Neural progenitor cell (in vitro differentiated cells): ENCODE results near the gene PRKCE. TPM values are rescaled to one million over a fixed set of nuclear protein-coding genes. Genes with fewer than 3 reads are reported as not detected.

ENCODE experiments used
- DNase-seq: peaks from one replicate; pipeline ENCODE4 v3.0.0-alpha.2; 2016; ENCODE audit warnings: low spot score
- H2AFZ ChIP-seq: fragments of 200-600 bp; sonication (generic); replicated peaks from 2 replicates; pipeline ENCODE4 v1.6.1; 2016; ENCODE audit warnings: antibody characterized with exemption
- H3F3A ChIP-seq: fragments of 200-600 bp; sonication (generic); 2 replicates; pipeline ENCODE4 v1.6.1; 2016; ENCODE audit warnings: antibody characterized with exemption, low read depth
- H3K27ac ChIP-seq: fragments of 200-600 bp; sonication (generic); 2 replicates; pipeline ENCODE4 v1.5.1; 2016; ENCODE audit warnings: mild to moderate bottlenecking
- H3K27me3 ChIP-seq: fragments of 200-600 bp; sonication (generic); 2 replicates; pipeline ENCODE4 v1.6.1; 2016; ENCODE audit warnings: mild to moderate bottlenecking, moderate library complexity
- H3K36me3 ChIP-seq: fragments of 200-600 bp; sonication (generic); 2 replicates; pipeline ENCODE4 v1.5.1; 2016
- H3K4me1 ChIP-seq: fragments of 200-600 bp; sonication (generic); 2 replicates; pipeline ENCODE4 v1.6.1; 2016; ENCODE audit warnings: mixed run types
- H3K4me2 ChIP-seq: fragments of 200-600 bp; sonication (generic); 2 replicates; pipeline ENCODE4 v1.6.1; 2016
- H3K4me3 ChIP-seq: fragments of 200-600 bp; sonication (generic); 2 replicates; pipeline ENCODE4 v1.5.1; 2016
- H3K79me2 ChIP-seq: fragments of 200-600 bp; sonication (generic); 2 replicates; pipeline ENCODE4 v1.6.1; 2016; ENCODE audit warnings: low read depth
- H3K9ac ChIP-seq: fragments of 200-600 bp; sonication (generic); 2 replicates; pipeline ENCODE4 v1.6.1; 2016
- H3K9me3 ChIP-seq: fragments of 200-600 bp; sonication (generic); 2 replicates; pipeline ENCODE4 v1.5.1; 2016; ENCODE audit warnings: low read depth
- H4K20me1 ChIP-seq: fragments of 200-600 bp; sonication (generic); 2 replicates; pipeline ENCODE4 v1.6.1; 2016; ENCODE audit warnings: low read depth
- H3K27ac Mint-ChIP-seq: 3 replicates; pipeline ENCODE4 v1.8.0; 2021; ENCODE audit warnings: mixed read lengths
- H3K27me3 Mint-ChIP-seq: 2 replicates; pipeline ENCODE4 v1.8.0; 2022; ENCODE audit warnings: low read depth, mild to moderate bottlenecking, inconsistent platforms, moderate library complexity, mixed read lengths; ENCODE audit not compliant: insufficient read depth
- H3K36me3 Mint-ChIP-seq: 3 replicates; pipeline ENCODE4 v1.8.0; 2021; ENCODE audit warnings: mixed read lengths
- H3K4me1 Mint-ChIP-seq: 3 replicates; pipeline ENCODE4 v1.8.0; 2021; ENCODE audit warnings: mixed read lengths
- H3K4me3 Mint-ChIP-seq: 3 replicates; pipeline ENCODE4 v1.8.0; 2021; ENCODE audit warnings: mild to moderate bottlenecking, moderate library complexity, mixed read lengths
- H3K9me3 Mint-ChIP-seq: 3 replicates; pipeline ENCODE4 v1.8.0; 2020; ENCODE audit warnings: mixed read lengths
- CTCF ChIP-seq: fragments of 200-600 bp; sonication (generic); IDR thresholded peaks from 2 replicates; pipeline ENCODE4 v1.5.1; 2017; ENCODE audit warnings: antibody characterized with exemption, mild to moderate bottlenecking
- EZH2 ChIP-seq: fragments of 200-600 bp; sonication (generic); IDR thresholded peaks from 2 replicates; pipeline ENCODE4 v1.6.1; 2017; ENCODE audit warnings: antibody characterized with exemption, mild to moderate bottlenecking, moderate library complexity
- EZH2phosphoT487 ChIP-seq: fragments of 200-600 bp; sonication (generic); IDR thresholded peaks from 2 replicates; pipeline ENCODE4 v1.6.1; 2017; ENCODE audit warnings: antibody characterized with exemption
- total RNA-seq: library from RNA; depleted of rRNA; stranded (reverse); fragments of >200 nt; gene quantifications from 2 replicates; pipeline ENCODE4 v1.2.3, GENCODE V29; 2015; ENCODE audit warnings: low replicate concordance

PRKCE gene
- total RNA-seq, 1 donor from 2014 or later: 4.1 TPM

GRCh38 chr2:45674035-45674816, 22.8 kb downstream of the PRKCE start:
- H3K4me1 ChIP-seq: no peaks in the 10 kb centered on the region
- no peak overlapping the region for H3K9ac ChIP-seq
- Mint-ChIP-seq H3K4me1 (peaks cover 8% of the 10 kb centered on the region), H3K4me3 (no peak overlapping the region), H3K9me3 (no peaks in the 10 kb centered on the region), H3K27me3 (peaks cover 2% of the 10 kb centered on the region), H3K36me3 (no peaks in the 10 kb centered on the region), H3K27ac (no peak overlapping the region)
- H3K4me3 ChIP-seq: no peak overlapping the region
- no peaks in the 10 kb centered on the region for H3K79me2 ChIP-seq
- H3K27me3 ChIP-seq: no peaks in the 10 kb centered on the region
- H3K9me3 ChIP-seq: no peaks in the 10 kb centered on the region
- no peaks in the 10 kb centered on the region for H4K20me1 ChIP-seq
- DNase-seq: no peak
- H2AFZ ChIP-seq: no peak overlapping the region
- H3K27ac ChIP-seq: no peak overlapping the region
- no peaks in the 10 kb centered on the region for H3K36me3 ChIP-seq
- TF ChIP-seq EZH2 (no peak), CTCF (no peak), EZH2phosphoT487 (no peak)
- H3F3A ChIP-seq: no peaks in the 10 kb centered on the region
- no peak overlapping the region for H3K4me2 ChIP-seq

GRCh38 chr2:45675263-45675812, 23.9 kb downstream of the PRKCE start:
- Histone ChIP-seq H3K4me1 (no peaks in the 10 kb centered on the region), H3K79me2 (no peaks in the 10 kb centered on the region), H2AFZ (no peak overlapping the region), H3K4me2 (no peak overlapping the region), H3K9ac (no peak overlapping the region), H3K9me3 (no peaks in the 10 kb centered on the region), H4K20me1 (no peaks in the 10 kb centered on the region), H3K4me3 (no peak overlapping the region), H3K27me3 (no peaks in the 10 kb centered on the region), H3F3A (no peaks in the 10 kb centered on the region), H3K36me3 (no peaks in the 10 kb centered on the region), H3K27ac (no peak overlapping the region)
- no peaks in the 10 kb centered on the region for H3K9me3 Mint-ChIP-seq
- no peaks in the 10 kb centered on the region for H3K36me3 Mint-ChIP-seq
- no peak for DNase-seq
- peak overlapping the region; percentile 61 for H3K27ac Mint-ChIP-seq
- H3K4me1 Mint-ChIP-seq: peaks cover 8% of the 10 kb centered on the region
- no peak for TF ChIP-seq EZH2phosphoT487
- peaks cover 2% of the 10 kb centered on the region for H3K27me3 Mint-ChIP-seq
- H3K4me3 Mint-ChIP-seq: no peak overlapping the region

- Histone ChIP-seq H3K79me2 (no peaks in the 10 kb centered on the region), H4K20me1 (no peaks in the 10 kb centered on the region), H3K4me1 (no peaks in the 10 kb centered on the region), H3K27me3 (no peaks in the 10 kb centered on the region), H3K36me3 (no peaks in the 10 kb centered on the region), H2AFZ (no peak overlapping the region), H3K9ac (no peak overlapping the region), H3F3A (no peaks in the 10 kb centered on the region), H3K27ac (no peak overlapping the region), H3K4me3 (no peak overlapping the region), H3K9me3 (no peaks in the 10 kb centered on the region), H3K4me2 (no peak overlapping the region)
- no peaks in the 10 kb centered on the region for H3K9me3 Mint-ChIP-seq
- DNase-seq: no peak
- H3K27ac Mint-ChIP-seq: no peak overlapping the region
- no peak overlapping the region for H3K4me3 Mint-ChIP-seq
- H3K4me1 Mint-ChIP-seq: peaks cover 8% of the 10 kb centered on the region
- TF ChIP-seq EZH2 (no peak), EZH2phosphoT487 (no peak), CTCF (no peak)
- no peaks in the 10 kb centered on the region for H3K36me3 Mint-ChIP-seq
- peaks cover 2% of the 10 kb centered on the region for H3K27me3 Mint-ChIP-seq
Observed at GRCh38 chr2:45676088-45676487, 24.6 kb downstream of the PRKCE start.

- TF ChIP-seq EZH2: no peak
- TF ChIP-seq CTCF: no peak
- TF ChIP-seq EZH2phosphoT487: no peak
- Mint-ChIP-seq H3K4me1 (peaks cover 12% of the 10 kb centered on the region), H3K36me3 (no peaks in the 10 kb centered on the region), H3K9me3 (no peaks in the 10 kb centered on the region), H3K4me3 (no peak overlapping the region), H3K27ac (no peak overlapping the region), H3K27me3 (no peaks in the 10 kb centered on the region)
- Histone ChIP-seq H3K79me2 (no peaks in the 10 kb centered on the region), H3K4me3 (no peak overlapping the region), H3K27ac (no peak overlapping the region), H3K27me3 (no peaks in the 10 kb centered on the region), H3K9me3 (no peaks in the 10 kb centered on the region), H3K4me1 (no peaks in the 10 kb centered on the region), H2AFZ (no peak overlapping the region), H4K20me1 (no peaks in the 10 kb centered on the region), H3K4me2 (no peak overlapping the region), H3F3A (no peaks in the 10 kb centered on the region), H3K9ac (no peak overlapping the region), H3K36me3 (no peaks in the 10 kb centered on the region)
- no peak for DNase-seq
Observed at GRCh38 chr2:45678791-45679348, 27.4 kb downstream of the PRKCE start.
